SK-N-SH (cell line): ENCODE results near the gene ZMIZ1. TPM values are rescaled to one million over a fixed set of nuclear protein-coding genes. Genes with fewer than 3 reads are reported as not detected.

Experiments used
- CTCF ChIA-PET: fragments of 300-600, 350-600 bp; formaldehyde crosslinking; extraction: SDS; loops from one replicate; lab custom pipeline; 2021; lab: Yijun Ruan, JAX
- POLR2A ChIA-PET: fragments of 350-600 bp; sonication (Branson Sonifier 250); formaldehyde crosslinking; extraction: SDS; loops from one replicate; lab custom pipeline; 2020; ENCODE audit warnings: antibody characterized with exemption, inconsistent platforms; lab: Yijun Ruan, JAX
- DNase-seq: peaks from one replicate; pipeline ENCODE4 v3.0.0; 2012
- H2AFZ ChIP-seq: fragments of 200-600 bp; sonication (generic); 2 replicates; pipeline ENCODE4 v1.8.1; 2016; ENCODE audit warnings: antibody characterized with exemption, mild to moderate bottlenecking, low read depth
- H3F3A ChIP-seq: fragments of 200-600 bp; sonication (generic); replicated peaks from 2 replicates; pipeline ENCODE3; 2016; ENCODE audit warnings: antibody characterized with exemption, mild to moderate bottlenecking; ENCODE audit not compliant: insufficient read depth
- H3K27ac ChIP-seq, 2 experiments: fragments of 200-500 bp in 1 of 2; fragments of 200-600 bp in 1 of 2; sonication (Bioruptor generic) in 1 of 2; sonication (generic), shearing (Covaris generic) in 1 of 2; 2 replicates each; pipeline versions ENCODE4 v1.5.1 to v1.6.1; 2014 to 2016; ENCODE audit warnings: low read depth in 2 of 2, inconsistent platforms in 1 of 2, low read length in 1 of 2, mild to moderate bottlenecking in 1 of 2, mixed read lengths in 1 of 2
- H3K27me3 ChIP-seq: fragments of 200-600 bp; sonication (generic), shearing (Covaris generic); 2 replicates; pipeline ENCODE4 v1.6.1; 2016; ENCODE audit warnings: mixed run types; ENCODE audit not compliant: insufficient read depth
- H3K36me3 ChIP-seq, 2 experiments: fragments of 200-500 bp in 1 of 2; fragments of 200-600 bp in 1 of 2; sonication (Bioruptor generic) in 1 of 2; sonication (generic) in 1 of 2; replicated peaks in 1 of 2; 2 replicates each; pipeline versions ENCODE3 to v1.5.1; 2014 to 2016; ENCODE audit warnings: low read length in 1 of 2, mild to moderate bottlenecking in 1 of 2; ENCODE audit not compliant: insufficient read depth in 2 of 2, control insufficient read depth in 1 of 2
- H3K4me1 ChIP-seq, 2 experiments: fragments of 200-500 bp in 1 of 2; fragments of 200-600 bp in 1 of 2; sonication (Bioruptor generic) in 1 of 2; sonication (generic), shearing (Covaris generic) in 1 of 2; 2 replicates each; pipeline versions ENCODE4 v1.5.1 to v1.6.1; 2014 to 2016; ENCODE audit warnings: low read depth in 1 of 2, low read length in 1 of 2, mixed run types in 1 of 2; ENCODE audit not compliant: insufficient read depth in 2 of 2, control insufficient read depth in 1 of 2
- H3K4me2 ChIP-seq: fragments of 200-600 bp; sonication (generic), shearing (Covaris generic); 2 replicates; pipeline ENCODE4 v1.6.1; 2017; ENCODE audit warnings: mixed run types
- H3K4me3 ChIP-seq, 2 experiments: fragments of 200-500 bp in 1 of 2; fragments of 200-600 bp in 1 of 2; sonication (Bioruptor generic) in 1 of 2; sonication (generic), shearing (Covaris generic) in 1 of 2; 2 replicates each; pipeline versions ENCODE4 v1.5.1 to v1.8.1; 2014 to 2016; ENCODE audit warnings: low read depth in 2 of 2, inconsistent platforms in 1 of 2, low read length in 1 of 2, mild to moderate bottlenecking in 1 of 2, mixed read lengths in 1 of 2, moderate library complexity in 1 of 2
- H3K79me2 ChIP-seq: fragments of 200-600 bp; sonication (generic); 2 replicates; pipeline ENCODE4 v1.8.1; 2017; ENCODE audit warnings: mild to moderate bottlenecking; ENCODE audit not compliant: insufficient read depth
- H3K9ac ChIP-seq: fragments of 200-600 bp; sonication (generic); 2 replicates; pipeline ENCODE4 v1.6.1; 2017; ENCODE audit warnings: mixed run types
- H3K9me2 ChIP-seq: fragments of 200-600 bp; sonication (generic); 2 replicates; pipeline ENCODE4 v1.6.1; 2017; ENCODE audit warnings: mixed run types
- H3K9me3 ChIP-seq: fragments of 200-600 bp; sonication (generic); 2 replicates; pipeline ENCODE4 v1.6.1; 2017; ENCODE audit warnings: mixed run types, mild to moderate bottlenecking, moderate library complexity
- H4K20me1 ChIP-seq: fragments of 200-600 bp; sonication (generic); 2 replicates; pipeline ENCODE4 v1.6.1; 2017; ENCODE audit warnings: mild to moderate bottlenecking, mixed run types; ENCODE audit not compliant: insufficient read depth
- EP300 ChIP-seq, 2 experiments: IDR thresholded peaks; 2 replicates each; pipeline versions ENCODE4 v1.4.0 to v1.6.1; 2012; ENCODE audit warnings: borderline replicate concordance in 1 of 2, low read depth in 1 of 2, low read length in 1 of 2
- FOSL2 ChIP-seq: IDR thresholded peaks from 2 replicates; pipeline ENCODE4 v1.4.0; 2012; ENCODE audit warnings: low read depth, mild to moderate bottlenecking, moderate library complexity, borderline replicate concordance
- GABPA ChIP-seq: IDR thresholded peaks from 2 replicates; pipeline ENCODE4 v1.4.0; 2012; ENCODE audit warnings: low read depth, mild to moderate bottlenecking
- GATA2 ChIP-seq: sonication (generic); formaldehyde crosslinking; IDR thresholded peaks from 2 replicates; pipeline ENCODE4 v1.5.0; 2020; ENCODE audit warnings: mild to moderate bottlenecking, missing genetic modification reagents
- RFX5 ChIP-seq: IDR thresholded peaks from 2 replicates; pipeline ENCODE4 v1.6.1; 2012; ENCODE audit warnings: mild to moderate bottlenecking, improper control_type of control experiment, low read length
- RXRA ChIP-seq: IDR thresholded peaks from 2 replicates; pipeline ENCODE4 v1.4.0; 2012; ENCODE audit warnings: low read depth, mild to moderate bottlenecking, borderline replicate concordance
- SMC3 ChIP-seq: IDR thresholded peaks from 2 replicates; pipeline ENCODE4 v1.6.1; 2012; ENCODE audit warnings: low read depth, low read length, improper control_type of control experiment
- TCF12 ChIP-seq: IDR thresholded peaks from 2 replicates; pipeline ENCODE4 v1.4.0; 2012
- TEAD4 ChIP-seq: IDR thresholded peaks from 2 replicates; pipeline ENCODE4 v1.4.0; 2012; ENCODE audit warnings: mild to moderate bottlenecking, borderline replicate concordance; ENCODE audit not compliant: insufficient read depth
- WGBS: methylation state at CpG from one replicate; pipeline ENCODE4 v1.1.6; 2017; ENCODE audit warnings: low lambda C conversion rate; 5-methylcytosine and 5-hydroxymethylcytosine counted together
- polyA plus RNA-seq, 3 experiments: library from polyadenylated mRNA; depleted of rRNA; stranded (reverse); fragments of >200 nt; gene quantifications; 2 replicates each; pipeline ENCODE4 v1.2.3, GENCODE V29; 2012

The ZMIZ1 gene
- polyA plus RNA-seq, 1 of the 3 experiments (the other 2 are of a cell fraction) = 23.5 TPM

DNA sequence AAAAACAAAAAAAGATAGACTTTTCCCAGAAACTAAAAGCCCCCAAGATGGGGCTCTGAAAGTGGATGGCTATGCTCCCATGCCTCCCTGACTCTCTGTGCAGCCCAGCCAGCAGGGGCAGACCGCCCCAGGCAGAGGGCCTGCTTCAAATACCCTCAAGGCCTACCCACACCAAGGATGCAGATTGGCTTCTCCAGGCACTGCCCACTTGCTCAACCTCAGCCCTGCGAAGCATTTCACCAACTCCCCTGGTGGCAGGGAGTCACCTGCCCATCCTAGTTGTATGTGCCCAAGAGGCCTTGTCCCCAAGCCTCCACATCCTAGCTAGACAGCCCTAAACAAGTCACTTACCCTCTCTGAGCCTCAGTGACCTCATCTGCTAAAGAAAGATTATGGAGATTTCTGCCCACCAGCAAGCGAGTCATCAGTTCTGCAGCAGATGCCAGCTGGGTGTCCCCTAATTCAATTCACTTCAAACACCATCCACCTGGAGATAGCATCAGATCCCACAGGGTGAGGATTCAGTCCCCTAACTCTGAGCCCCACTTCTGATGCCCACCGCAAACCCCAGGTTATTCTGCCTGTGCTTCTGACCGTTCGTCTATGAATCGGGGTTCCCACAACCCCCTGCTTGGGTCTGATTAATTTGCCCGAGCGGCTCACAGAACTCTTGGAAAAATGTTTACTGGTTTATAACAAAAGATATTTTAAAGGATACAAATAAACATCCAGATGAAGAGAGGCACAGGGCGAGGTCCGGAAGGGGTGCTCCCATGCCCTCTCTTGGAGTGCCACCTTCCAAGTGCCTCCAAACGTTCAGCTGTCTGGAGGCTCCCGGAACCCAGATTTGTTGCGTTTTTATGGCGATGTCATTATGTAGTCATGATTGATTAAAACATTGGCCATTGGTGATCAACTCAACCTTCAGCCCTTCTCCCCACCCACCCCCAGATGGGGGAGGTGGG, 18.6 kb upstream of the ZMIZ1 start:
- H3K27ac ChIP-seq = peak overlapping the region in 1 of 2 experiments; percentile 23; a peak in 1 of 4 replicates
- CTCF ChIA-PET = interaction anchor here (1.0 to 2.7 kb wide), 2 partner anchors 14 to 75 kb away, joined by 3 to 12 read pairs; no protein-coding TSS in a partner anchor
- no peaks in the 10 kb centered on the region for H3F3A ChIP-seq

DNA sequence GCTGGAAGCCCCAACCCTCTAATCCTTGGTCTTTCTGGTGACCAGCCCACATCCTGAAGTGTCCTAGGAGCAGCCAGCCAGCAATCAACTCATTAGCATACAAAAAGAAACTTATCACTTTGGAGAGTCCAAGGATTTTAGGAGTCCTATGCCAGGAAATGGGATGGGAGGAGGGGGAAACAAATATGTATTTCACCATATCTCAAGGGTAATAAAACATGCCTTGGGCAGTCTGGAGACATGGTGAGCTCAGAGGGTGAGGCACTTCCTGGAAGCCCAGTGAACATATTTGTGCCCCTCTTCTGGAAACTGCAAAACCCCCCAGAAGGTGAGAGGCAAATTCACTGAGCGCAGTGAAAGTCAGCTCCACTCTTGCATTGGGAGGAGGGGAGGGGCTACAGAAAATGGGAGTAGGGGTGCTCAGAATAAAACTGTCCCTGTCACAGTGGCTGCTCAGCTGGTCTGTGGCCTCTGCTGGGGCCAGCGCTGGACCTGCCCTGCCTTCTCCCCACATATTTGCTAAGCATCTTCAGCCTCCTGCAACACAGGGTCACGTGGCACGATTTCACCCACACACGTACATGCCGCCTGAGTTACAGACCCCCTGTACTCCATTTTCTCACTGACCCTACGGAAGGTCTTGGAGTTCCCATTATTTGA, 17.7 kb upstream of the ZMIZ1 start:
- no peak for DNase-seq
- no peak overlapping the region for H3K9ac ChIP-seq
- no peaks in the 10 kb centered on the region for H4K20me1 ChIP-seq
- no peak for TF ChIP-seq RXRA
- no peaks in the 10 kb centered on the region for H3K9me3 ChIP-seq
- H3K27me3 ChIP-seq = no peaks in the 10 kb centered on the region
- H3K4me2 ChIP-seq = no peak overlapping the region
- POLR2A ChIA-PET = no interaction called here
- 84% methylated on average over 6 of the region's 7 CpGs for WGBS
- H3F3A ChIP-seq = no peaks in the 10 kb centered on the region
- no peak overlapping the region for H3K27ac ChIP-seq
- no peak overlapping the region for H2AFZ ChIP-seq
- peaks cover 13 to 66% of the 10 kb centered on the region in 2 experiments; a peak in 2 of 4 replicates for H3K4me1 ChIP-seq
- H3K79me2 ChIP-seq = no peaks in the 10 kb centered on the region
- no peaks in the 10 kb centered on the region for H3K36me3 ChIP-seq
- H3K4me3 ChIP-seq = no peak overlapping the region
- CTCF ChIA-PET = interaction anchor here (1.0 to 2.7 kb wide), 3 partner anchors 13 to 76 kb away, joined by 3 to 12 read pairs (median 3); no protein-coding TSS in a partner anchor
- no peaks in the 10 kb centered on the region for H3K9me2 ChIP-seq

More for the DNA sequence above, 18.6 kb upstream of the ZMIZ1 start:
- Histone ChIP-seq H2AFZ (no peak overlapping the region), H3K9me3 (no peaks in the 10 kb centered on the region), H3K4me2 (0 out of 2 replicates have a peak overlapping the region, but pooled peaks have one; percentile 4), H3K36me3 (no peaks in the 10 kb centered on the region), H3K27me3 (no peaks in the 10 kb centered on the region), H3K4me3 (no peak overlapping the region), H3K9me2 (no peaks in the 10 kb centered on the region), H3K79me2 (no peaks in the 10 kb centered on the region), H4K20me1 (no peaks in the 10 kb centered on the region), H3K4me1 (peaks cover 13 to 66% of the 10 kb centered on the region in 2 experiments; a peak in 2 of 4 replicates), H3K9ac (no peak overlapping the region)
- DNase-seq = no peak
- POLR2A ChIA-PET = interaction anchor here (1.4 kb wide), 1 partner anchor 10 kb away, joined by 3 read pairs; no protein-coding TSS in a partner anchor
- TF ChIP-seq GATA2 (CRISPR knock-in tag) = peak; percentile 63; the same call in 1 of the 2 replicates
- TF ChIP-seq FOSL2 = peak; percentile 51; the same call in 1 of the 2 replicates
- no peak for TF ChIP-seq TEAD4
- peak in 1 of 2 experiments; percentile 41; a peak in 1 of 4 replicates for TF ChIP-seq EP300 (IDR thresholded peaks at IDR 0.05; ENCODE audit: borderline replicate concordance in 1 of 2, low read depth in 1 of 2, low read length in 1 of 2)
- no peak for TF ChIP-seq SMC3
- TF ChIP-seq RFX5 = peak; percentile 46; the same call in 1 of the 2 replicates
- TF ChIP-seq TCF12 = peak; percentile 35; the same call in 1 of the 2 replicates
- TF ChIP-seq GABPA = no peak
- 96% methylated on average over 15 of the region's 15 CpGs for WGBS
